ENCODE results near the gene LRRC71.

- no peak for TF ChIP-seq CTCF (IDR thresholded peaks at IDR 0.05)
- TF ChIP-seq EZH2 (IDR thresholded peaks at IDR 0.05; ENCODE audit: borderline replicate concordance, insufficient read depth, low read depth, low read length, poor library complexity, severe bottlenecking) = no peak
Measured at GRCh38 chr1:156975084-156975483, 54.7 kb downstream of the LRRC71 start.
